ENCODE data around the gene LRRC53.

DNA sequence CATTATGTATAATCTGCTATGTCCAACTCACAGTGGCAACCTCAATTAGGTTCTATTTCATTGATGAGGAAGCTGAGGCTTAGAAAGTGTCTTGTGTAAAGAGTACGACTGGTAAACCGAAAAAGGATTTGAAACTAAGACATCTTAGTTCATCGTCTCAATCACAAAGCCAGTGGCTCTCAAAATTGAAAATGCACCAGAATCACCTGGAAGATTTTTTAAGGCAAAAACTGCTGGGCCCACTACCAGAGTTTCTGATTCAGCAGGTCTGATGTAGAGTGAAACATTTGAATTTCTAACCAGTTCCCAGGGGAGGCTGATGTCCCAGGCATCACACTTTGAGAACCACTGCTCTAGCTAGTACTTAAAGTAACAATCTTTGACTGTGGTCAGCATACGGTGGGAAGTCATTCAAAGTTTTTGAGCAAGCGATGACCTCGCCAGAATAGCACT lies 5.2 kb upstream of the LRRC53 start:
- TF ChIP-seq, protein P1, sequence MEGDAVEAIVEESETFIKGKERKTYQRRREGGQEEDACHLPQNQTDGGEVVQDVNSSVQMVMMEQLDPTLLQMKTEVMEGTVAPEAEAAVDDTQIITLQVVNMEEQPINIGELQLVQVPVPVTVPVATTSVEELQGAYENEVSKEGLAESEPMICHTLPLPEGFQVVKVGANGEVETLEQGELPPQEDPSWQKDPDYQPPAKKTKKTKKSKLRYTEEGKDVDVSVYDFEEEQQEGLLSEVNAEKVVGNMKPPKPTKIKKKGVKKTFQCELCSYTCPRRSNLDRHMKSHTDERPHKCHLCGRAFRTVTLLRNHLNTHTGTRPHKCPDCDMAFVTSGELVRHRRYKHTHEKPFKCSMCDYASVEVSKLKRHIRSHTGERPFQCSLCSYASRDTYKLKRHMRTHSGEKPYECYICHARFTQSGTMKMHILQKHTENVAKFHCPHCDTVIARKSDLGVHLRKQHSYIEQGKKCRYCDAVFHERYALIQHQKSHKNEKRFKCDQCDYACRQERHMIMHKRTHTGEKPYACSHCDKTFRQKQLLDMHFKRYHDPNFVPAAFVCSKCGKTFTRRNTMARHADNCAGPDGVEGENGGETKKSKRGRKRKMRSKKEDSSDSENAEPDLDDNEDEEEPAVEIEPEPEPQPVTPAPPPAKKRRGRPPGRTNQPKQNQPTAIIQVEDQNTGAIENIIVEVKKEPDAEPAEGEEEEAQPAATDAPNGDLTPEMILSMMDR (IDR thresholded peaks at IDR 0.05): no peak
- TF ChIP-seq FOXJ3 (CRISPR knock-in tag; IDR thresholded peaks at IDR 0.05): no peak
- no peak for TF ChIP-seq RAD21 (IDR thresholded peaks at IDR 0.05; ENCODE audit: low read length)
- no peak for TF ChIP-seq YY1 (IDR thresholded peaks at IDR 0.05; ENCODE audit: low read depth)
- no peak for TF ChIP-seq MXI1 (IDR thresholded peaks at IDR 0.05; ENCODE audit: low read depth, low read length)
- no peak for TF ChIP-seq EP300 (IDR thresholded peaks at IDR 0.05; ENCODE audit: borderline replicate concordance in 1 of 2, low read depth in 1 of 2, low read length in 1 of 2)
- TF ChIP-seq TAF1 (IDR thresholded peaks at IDR 0.05; ENCODE audit: borderline replicate concordance, low read depth, low read length): no peak
- no peak for TF ChIP-seq NFIC (IDR thresholded peaks at IDR 0.05; ENCODE audit: borderline replicate concordance)
- TF ChIP-seq POLR2AphosphoS5 (IDR thresholded peaks at IDR 0.05; ENCODE audit: low read depth, low read length): no peak
- no peak for TF ChIP-seq MEF2A (IDR thresholded peaks at IDR 0.05; ENCODE audit: borderline replicate concordance, low read depth)
